GM12878 (cell line): ENCODE data around the gene MACROD2. TPM values are rescaled to one million over a fixed set of nuclear protein-coding genes. Genes with fewer than 3 reads are reported as not detected.

Experiments used
- ATAC-seq: fragments of 200-7000 bp; cut with Tn5 transposase; 3 replicates; pipeline ENCODE4 v1.9.1; 2020; ENCODE audit warnings: mild to moderate bottlenecking, moderate library complexity
- BruUV-seq: library from RNA; stranded (reverse); fragments of 400-500 nt; replicated peaks from 2 replicates; lab custom pipeline; 2021; lab: Mats Ljungman, UMichigan
- CTCF ChIA-PET: fragments of 300-600 bp; sonication (Branson Sonifier 250); formaldehyde crosslinking; extraction: SDS; loops from one replicate; lab custom pipeline; 2021; ENCODE audit warnings: inconsistent platforms; lab: Yijun Ruan, JAX
- POLR2A ChIA-PET: fragments of 350-600 bp; formaldehyde crosslinking; extraction: SDS; loops from one replicate; lab custom pipeline; 2021; ENCODE audit warnings: inconsistent platforms; lab: Charles Lee
- RAD21 ChIA-PET: fragments of 300-600 bp; sonication (Branson Sonifier 250); formaldehyde crosslinking; loops from one replicate; lab custom pipeline; 2023; ENCODE audit warnings: antibody characterized with exemption; ENCODE audit not compliant: unreplicated experiment; lab: Charles Lee
- SMC1A ChIA-PET: fragments of 300-600 bp; sonication (Branson Sonifier 250); formaldehyde crosslinking; loops from one replicate; lab custom pipeline; 2023; ENCODE audit not compliant: unreplicated experiment, uncharacterized antibody; lab: Charles Lee
- DNase-seq: peaks from one replicate; pipeline ENCODE4 v3.0.0-alpha.2; 2011; ENCODE audit warnings: low read depth, low spot score
- FAIRE-seq: peaks from 3 replicates; lab custom pipeline; 2011; peaks lifted over from hg19 to GRCh38; lab: Jason Lieb, UNC
- H2AFZ ChIP-seq: 2 replicates; pipeline ENCODE4 v1.6.0; 2011; ENCODE audit warnings: low read depth, low read length, control low read depth; ENCODE audit not compliant: control insufficient read depth
- H3K27ac ChIP-seq: 2 replicates; pipeline ENCODE4 v1.5.1; 2011; ENCODE audit warnings: control low read depth; ENCODE audit not compliant: control insufficient read depth, insufficient read depth
- H3K27me3 ChIP-seq, 2 experiments: replicated peaks in 1 of 2; 2 replicates each; pipeline versions ENCODE4 v1.6.0 to v1.6.1; 2011; ENCODE audit warnings: low read length in 1 of 2; ENCODE audit not compliant: control insufficient read depth in 2 of 2, insufficient read depth in 2 of 2
- H3K36me3 ChIP-seq, 2 experiments: 2 replicates each; pipeline ENCODE4 v1.5.1; 2011; ENCODE audit warnings: low read length in 1 of 2; ENCODE audit not compliant: control insufficient read depth in 2 of 2, insufficient read depth in 2 of 2
- H3K4me1 ChIP-seq: 2 replicates; pipeline ENCODE4 v1.6.1; 2011; ENCODE audit warnings: mild to moderate bottlenecking, low read length, moderate library complexity, mixed read lengths; ENCODE audit not compliant: control insufficient read depth, insufficient read depth
- H3K4me2 ChIP-seq: 2 replicates; pipeline ENCODE4 v1.6.0; 2011; ENCODE audit warnings: control low read depth; ENCODE audit not compliant: control insufficient read depth, insufficient read depth
- H3K4me3 ChIP-seq: fragments of 200-600 bp; sonication (generic); 2 replicates; pipeline ENCODE4 v1.5.1; 2016
- H3K79me2 ChIP-seq: 2 replicates; pipeline ENCODE4 v1.6.0; 2011; ENCODE audit warnings: low read length; ENCODE audit not compliant: control insufficient read depth, insufficient read depth
- H3K9ac ChIP-seq: 2 replicates; pipeline ENCODE4 v1.8.0; 2011; ENCODE audit warnings: low read length, control low read depth, mixed read lengths; ENCODE audit not compliant: control insufficient read depth, insufficient read depth
- H3K9me3 ChIP-seq: replicated peaks from 3 replicates; pipeline ENCODE4 v1.5.1; 2011; ENCODE audit warnings: mild to moderate bottlenecking, low read length; ENCODE audit not compliant: control insufficient read depth, insufficient read depth
- H4K20me1 ChIP-seq: 2 replicates; pipeline ENCODE4 v1.6.0; 2011; ENCODE audit not compliant: control insufficient read depth, insufficient read depth
- ASH2L ChIP-seq: fragments of 300-600, 200-600 bp; sonication (generic); IDR thresholded peaks from 2 replicates; pipeline ENCODE4 v1.6.1; 2017; ENCODE audit warnings: low read depth, mild to moderate bottlenecking, borderline replicate concordance
- BHLHE40 ChIP-seq, 2 experiments: fragments of 450-650 bp in 1 of 2; IDR thresholded peaks; 2 replicates each; pipeline ENCODE4 v1.6.1; 2011 to 2017; ENCODE audit warnings: low read depth in 2 of 2, borderline replicate concordance in 1 of 2, improper control_type of control experiment in 1 of 2, low read length in 1 of 2, mild to moderate bottlenecking in 1 of 2
- BMI1 ChIP-seq: fragments of 450-650 bp; IDR thresholded peaks from 2 replicates; pipeline ENCODE4 v1.6.1; 2016; ENCODE audit warnings: mild to moderate bottlenecking, moderate library complexity, borderline replicate concordance
- HDAC2 ChIP-seq: fragments of 200-600 bp; sonication (generic); IDR thresholded peaks from 2 replicates; pipeline ENCODE4 v1.6.1; 2017
- RBBP5 ChIP-seq: fragments of 200-600 bp; sonication (generic); conservative IDR thresholded peaks from 2 replicates; pipeline ENCODE4 v1.6.1; 2016
- ZNF207 ChIP-seq: fragments of 450-650 bp; IDR thresholded peaks from 2 replicates; pipeline ENCODE4 v1.6.1; 2014; ENCODE audit warnings: antibody characterized with exemption, mild to moderate bottlenecking, borderline replicate concordance
- in situ Hi-C: fragments of 300-500 bp; cut with MboI; formaldehyde crosslinking; loops from 9 replicates; pipeline ENCODE4 v1.14.3; 2018; ENCODE audit warnings: mixed read lengths
- intact Hi-C: fragments of 100-400 bp; cut with micrococcal nuclease; formaldehyde crosslinking; loops from one replicate; pipeline ENCODE4 v1.14.2; 2022; ENCODE audit not compliant: unreplicated experiment
- polyA plus RNA-seq, 11 experiments: library from polyadenylated mRNA; depleted of rRNA in 4 of 11; unstranded in 6 of 11; stranded (reverse) in 5 of 11; fragments of >200 nt; fragmentation: Nextera tagmentation in 4 of 11; fragmentation: Illumina TruSeq in 1 of 11; extraction: Ambion mirVana in 4 of 11; extraction: Trizol in 1 of 11; gene quantifications; 1 replicate in 1 of 11; 2 replicates in 10 of 11; pipeline versions ENCODE4 v1.2.1 to v1.2.3, GENCODE V29; 2011 to 2016; ENCODE audit warnings: inconsistent platforms in 2 of 11, missing spikeins in 2 of 11, low read depth in 1 of 11
- total RNA-seq, 4 experiments: library from RNA; depleted of rRNA in 3 of 4; stranded (reverse); fragments of >200 nt in 3 of 4; fragmentation: Illumina TruSeq in 1 of 4; extraction: Trizol in 1 of 4; gene quantifications; 2 replicates each; pipeline versions ENCODE4 v1.2.1 to v1.2.3, GENCODE V29; 2013 to 2021
- TF ChIP-seq, protein P1 (sequence below): IDR thresholded peaks from 2 replicates; pipeline ENCODE4 v1.6.1; 2012; ENCODE audit warnings: mild to moderate bottlenecking, low read depth, low read length

The MACROD2 gene
- total and polyA plus RNA-seq, 10 of the 15 experiments (the other 5 are each of a cell fraction or from before 2014, with no cell fraction given): 1.1 to 21.5 (median 2.2) TPM

GRCh38 chr20:14478126-14478525 is 482.8 kb downstream of the MACROD2 start:
- SMC1A ChIA-PET: no interaction called here
- CTCF ChIA-PET: no interaction called here
- in situ Hi-C loops: no loop called here
- no peaks in the 10 kb centered on the region for H3K79me2 ChIP-seq
- no peak overlapping the region for H2AFZ ChIP-seq
- H3K4me3 ChIP-seq: no peak overlapping the region
- no peak for TF ChIP-seq BHLHE40 (IDR thresholded peaks at IDR 0.05; ENCODE audit: borderline replicate concordance in 1 of 2, low read depth in 2 of 2, low read length in 1 of 2)
- no peak for TF ChIP-seq RBBP5
- no peak for TF ChIP-seq ZNF207
- no peak for TF ChIP-seq BMI1
- no peak for TF ChIP-seq ASH2L
- TF ChIP-seq, protein P1, sequence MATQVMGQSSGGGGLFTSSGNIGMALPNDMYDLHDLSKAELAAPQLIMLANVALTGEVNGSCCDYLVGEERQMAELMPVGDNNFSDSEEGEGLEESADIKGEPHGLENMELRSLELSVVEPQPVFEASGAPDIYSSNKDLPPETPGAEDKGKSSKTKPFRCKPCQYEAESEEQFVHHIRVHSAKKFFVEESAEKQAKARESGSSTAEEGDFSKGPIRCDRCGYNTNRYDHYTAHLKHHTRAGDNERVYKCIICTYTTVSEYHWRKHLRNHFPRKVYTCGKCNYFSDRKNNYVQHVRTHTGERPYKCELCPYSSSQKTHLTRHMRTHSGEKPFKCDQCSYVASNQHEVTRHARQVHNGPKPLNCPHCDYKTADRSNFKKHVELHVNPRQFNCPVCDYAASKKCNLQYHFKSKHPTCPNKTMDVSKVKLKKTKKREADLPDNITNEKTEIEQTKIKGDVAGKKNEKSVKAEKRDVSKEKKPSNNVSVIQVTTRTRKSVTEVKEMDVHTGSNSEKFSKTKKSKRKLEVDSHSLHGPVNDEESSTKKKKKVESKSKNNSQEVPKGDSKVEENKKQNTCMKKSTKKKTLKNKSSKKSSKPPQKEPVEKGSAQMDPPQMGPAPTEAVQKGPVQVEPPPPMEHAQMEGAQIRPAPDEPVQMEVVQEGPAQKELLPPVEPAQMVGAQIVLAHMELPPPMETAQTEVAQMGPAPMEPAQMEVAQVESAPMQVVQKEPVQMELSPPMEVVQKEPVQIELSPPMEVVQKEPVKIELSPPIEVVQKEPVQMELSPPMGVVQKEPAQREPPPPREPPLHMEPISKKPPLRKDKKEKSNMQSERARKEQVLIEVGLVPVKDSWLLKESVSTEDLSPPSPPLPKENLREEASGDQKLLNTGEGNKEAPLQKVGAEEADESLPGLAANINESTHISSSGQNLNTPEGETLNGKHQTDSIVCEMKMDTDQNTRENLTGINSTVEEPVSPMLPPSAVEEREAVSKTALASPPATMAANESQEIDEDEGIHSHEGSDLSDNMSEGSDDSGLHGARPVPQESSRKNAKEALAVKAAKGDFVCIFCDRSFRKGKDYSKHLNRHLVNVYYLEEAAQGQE: no peak
- no peak for TF ChIP-seq HDAC2
- TF ChIP-seq, all 136 proteins: peak for 0
- ChIA-PET POLR2A (no interaction called here), RAD21 (no interaction called here)
- no peaks in the 10 kb centered on the region for H3K9me3 ChIP-seq
- intact Hi-C loops: no loop called here
- DNase-seq: no peak
- BruUV-seq: no TSS peak
- no peaks in the 10 kb centered on the region for H4K20me1 ChIP-seq
- H3K9ac ChIP-seq: no peak overlapping the region
- no peak overlapping the region for H3K4me2 ChIP-seq
- no peak for ATAC-seq
- H3K27ac ChIP-seq: no peak overlapping the region
- no peaks in the 10 kb centered on the region for H3K4me1 ChIP-seq
- H3K36me3 ChIP-seq: no peaks in the 10 kb centered on the region
- H3K27me3 ChIP-seq: no peaks in the 10 kb centered on the region
- no peak for FAIRE-seq
